H9 (cell line): ENCODE results near the gene DPP6. TPM values are rescaled to one million over a fixed set of nuclear protein-coding genes. Genes with fewer than 3 reads are reported as not detected.

Source experiments
- DNase-seq: peaks from one replicate; pipeline ENCODE4 v3.0.0-alpha.2; 2017
- H2AFZ ChIP-seq: one replicate; pipeline ENCODE4 v1.6.1; 2013; ENCODE audit warnings: mild to moderate bottlenecking, low read length, control low read depth, moderate library complexity
- H2AK5ac ChIP-seq: 2 replicates; pipeline ENCODE4 v1.6.1; 2013; ENCODE audit warnings: low read length, control low read depth, mixed read lengths; ENCODE audit not compliant: insufficient read length
- H2BK120ac ChIP-seq: one replicate; pipeline ENCODE4 v1.6.1; 2013; ENCODE audit warnings: low read depth, mild to moderate bottlenecking, low read length, control low read depth, inconsistent platforms; ENCODE audit not compliant: poor library complexity, severe bottlenecking
- H2BK12ac ChIP-seq: 2 replicates; pipeline ENCODE4 v1.6.1; 2013; ENCODE audit warnings: low read length, control low read depth, mixed read lengths, low read depth; ENCODE audit not compliant: insufficient read length
- H2BK15ac ChIP-seq: 2 replicates; pipeline ENCODE4 v1.6.1; 2013; ENCODE audit warnings: low read depth, low read length, control low read depth
- H2BK20ac ChIP-seq: one replicate; pipeline ENCODE4 v1.6.1; 2013; ENCODE audit warnings: low read depth, mild to moderate bottlenecking, low read length, control low read depth, inconsistent platforms; ENCODE audit not compliant: poor library complexity, severe bottlenecking
- H2BK5ac ChIP-seq: 2 replicates; pipeline ENCODE4 v1.6.1; 2013; ENCODE audit warnings: low read length, control low read depth, mixed read lengths; ENCODE audit not compliant: insufficient read length
- H3K14ac ChIP-seq: 2 replicates; pipeline ENCODE4 v1.6.1; 2013; ENCODE audit warnings: low read length, control low read depth; ENCODE audit not compliant: insufficient read depth
- H3K18ac ChIP-seq: 2 replicates; pipeline ENCODE4 v1.6.1; 2013; ENCODE audit warnings: low read depth, mild to moderate bottlenecking, mixed read lengths, low read length, control low read depth; ENCODE audit not compliant: insufficient read length
- H3K23ac ChIP-seq: 2 replicates; pipeline ENCODE4 v1.6.1; 2013; ENCODE audit warnings: low read length, control low read depth, mixed read lengths, low read depth; ENCODE audit not compliant: insufficient read length
- H3K23me2 ChIP-seq: 2 replicates; pipeline ENCODE4 v1.6.1; 2013; ENCODE audit warnings: low read depth, mild to moderate bottlenecking, mixed read lengths, low read length, control low read depth; ENCODE audit not compliant: insufficient read length, poor library complexity, severe bottlenecking
- H3K27ac ChIP-seq: 2 replicates; pipeline ENCODE4 v1.5.1; 2013; ENCODE audit warnings: low read length, control low read depth, mixed read lengths, low read depth; ENCODE audit not compliant: insufficient read length
- H3K27me3 ChIP-seq: 2 replicates; pipeline ENCODE4 v1.6.1; 2013; ENCODE audit warnings: low read length, control low read depth, inconsistent platforms; ENCODE audit not compliant: insufficient read depth
- H3K4ac ChIP-seq: 2 replicates; pipeline ENCODE4 v1.6.1; 2013; ENCODE audit warnings: low read depth, mild to moderate bottlenecking, control low read depth, inconsistent platforms, low read length, moderate library complexity
- H3K4me1 ChIP-seq: 2 replicates; pipeline ENCODE4 v1.6.1; 2013; ENCODE audit warnings: low read length, control low read depth, inconsistent platforms; ENCODE audit not compliant: insufficient read depth
- H3K4me2 ChIP-seq: 2 replicates; pipeline ENCODE4 v1.6.1; 2013; ENCODE audit warnings: low read length, control low read depth, mixed read lengths; ENCODE audit not compliant: insufficient read length, insufficient read depth
- H3K56ac ChIP-seq: 2 replicates; pipeline ENCODE4 v1.6.1; 2013; ENCODE audit warnings: low read depth, mild to moderate bottlenecking, mixed read lengths, low read length, control low read depth; ENCODE audit not compliant: insufficient read length
- H3K79me1 ChIP-seq: 2 replicates; pipeline ENCODE4 v1.6.1; 2013; ENCODE audit warnings: low read depth, mild to moderate bottlenecking, moderate library complexity, low read length, control low read depth, inconsistent platforms; ENCODE audit not compliant: insufficient read depth, poor library complexity, severe bottlenecking
- H3K79me2 ChIP-seq: 2 replicates; pipeline ENCODE4 v1.6.1; 2013; ENCODE audit warnings: low read length, control low read depth, inconsistent platforms; ENCODE audit not compliant: insufficient read depth
- H3K9ac ChIP-seq: 2 replicates; pipeline ENCODE4 v1.6.1; 2013; ENCODE audit warnings: low read length, control low read depth, mixed read lengths; ENCODE audit not compliant: insufficient read length; ENCODE audit errors: extremely low read depth
- H3K9me3 ChIP-seq: one replicate; pipeline ENCODE4 v1.6.1; 2013; ENCODE audit warnings: low read depth, low read length, inconsistent platforms; ENCODE audit not compliant: control insufficient read depth
- H3T11ph ChIP-seq: one replicate; pipeline ENCODE4 v1.6.1; 2013; ENCODE audit warnings: mild to moderate bottlenecking, low read length, control low read depth, inconsistent platforms
- H4K20me1 ChIP-seq: one replicate; pipeline ENCODE4 v1.6.1; 2013; ENCODE audit not compliant: control insufficient read depth, insufficient read length, insufficient read depth
- H4K5ac ChIP-seq: 2 replicates; pipeline ENCODE4 v1.6.1; 2013; ENCODE audit warnings: low read depth, mild to moderate bottlenecking, mixed read lengths, low read length, control low read depth; ENCODE audit not compliant: insufficient read length
- H4K8ac ChIP-seq: replicated peaks from 2 replicates; pipeline ENCODE4 v1.6.1; 2013; ENCODE audit warnings: low read length, control low read depth, mixed read lengths, low read depth; ENCODE audit not compliant: insufficient read length
- H4K91ac ChIP-seq: 2 replicates; pipeline ENCODE4 v1.6.1; 2013; ENCODE audit warnings: low read depth, mild to moderate bottlenecking, moderate library complexity, mixed read lengths, low read length, control low read depth; ENCODE audit not compliant: insufficient read length
- H3K27ac Mint-ChIP-seq, 3 experiments: 2 replicates in 2 of 3; 3 replicates in 1 of 3; pipeline ENCODE4 v1.8.0; 2020 to 2021; ENCODE audit warnings: mixed read lengths in 3 of 3, mild to moderate bottlenecking in 1 of 3, moderate library complexity in 1 of 3
- H3K27me3 Mint-ChIP-seq: 2 replicates; pipeline ENCODE4 v1.8.0; 2021; ENCODE audit warnings: low read depth, mild to moderate bottlenecking, moderate library complexity, mixed read lengths
- H3K36me3 Mint-ChIP-seq, 3 experiments: 2 replicates in 2 of 3; 3 replicates in 1 of 3; pipeline ENCODE4 v1.8.0; 2020 to 2021; ENCODE audit warnings: low read depth in 3 of 3, mixed read lengths in 3 of 3; ENCODE audit not compliant: insufficient read depth in 1 of 3
- H3K4me1 Mint-ChIP-seq, 2 experiments: 2 replicates each; pipeline ENCODE4 v1.8.0; 2020; ENCODE audit warnings: mixed read lengths in 2 of 2
- H3K4me3 Mint-ChIP-seq, 2 experiments: 2 replicates in 1 of 2; 3 replicates in 1 of 2; pipeline ENCODE4 v1.8.0; 2020 to 2021; ENCODE audit warnings: mild to moderate bottlenecking in 2 of 2, mixed read lengths in 2 of 2, moderate library complexity in 1 of 2
- H3K9me3 Mint-ChIP-seq, 2 experiments: 2 replicates in 1 of 2; 3 replicates in 1 of 2; pipeline ENCODE4 v1.8.0; 2020; ENCODE audit warnings: mild to moderate bottlenecking in 2 of 2, mixed read lengths in 2 of 2, moderate library complexity in 1 of 2
- CTCF ChIP-seq: fragments of 200-600 bp; sonication (generic); conservative IDR thresholded peaks from 3 replicates; pipeline ENCODE4 v1.8.0; 2021; ENCODE audit warnings: antibody characterized with exemption, mild to moderate bottlenecking
- WGBS: extraction: QIAGEN DNeasy Blood & Tissue Kit; methylation state at CpG from one replicate; pipeline ENCODE4 v1.1.7; 2013; ENCODE audit warnings: missing lambda C conversion rate, low lambda C conversion rate, mixed read lengths; ENCODE audit not compliant: insufficient read length; ENCODE audit errors: extremely low coverage; 5-methylcytosine and 5-hydroxymethylcytosine counted together
- total RNA-seq: library from RNA; stranded (reverse); gene quantifications from 2 replicates; pipeline ENCODE4 v1.2.1, GENCODE V29; 2021

Gene DPP6
- total RNA-seq, 1 experiment from 2014 or later, result 4.5 TPM

GRCh38 chr7:154911862-154912455 is 859.8 kb downstream of the DPP6 start:
- no peak overlapping the region for H3K23ac ChIP-seq
- no peak overlapping the region for H2BK5ac ChIP-seq
- H3K27me3 Mint-ChIP-seq, result peaks cover 35% of the 10 kb centered on the region
- no peak overlapping the region for H3K27ac ChIP-seq
- H3K4ac ChIP-seq, result no peak overlapping the region
- no peaks in the 10 kb centered on the region for H3K9me3 ChIP-seq
- no peak for DNase-seq
- H3K23me2 ChIP-seq, result peaks cover 3% of the 10 kb centered on the region
- H3K4me1 ChIP-seq, result no peaks in the 10 kb centered on the region
- no CpG with 5 or more reads among the region's 6 CpGs for WGBS
- H4K8ac ChIP-seq, result no peak overlapping the region
- no peak overlapping the region for H3K56ac ChIP-seq
- no peak overlapping the region for H4K91ac ChIP-seq
- no peak overlapping the region for H4K5ac ChIP-seq
- H3K27ac Mint-ChIP-seq, result no peak overlapping the region
- TF ChIP-seq CTCF, result no peak
- no peak overlapping the region for H2BK15ac ChIP-seq
- H3K9ac ChIP-seq, result no peak overlapping the region
- H3K79me2 ChIP-seq, result no peaks in the 10 kb centered on the region
- no peak overlapping the region for H3K14ac ChIP-seq
- no peak overlapping the region for H2BK12ac ChIP-seq
- H2AFZ ChIP-seq, result no peak overlapping the region
- no peak overlapping the region for H2AK5ac ChIP-seq
- H3T11ph ChIP-seq, result no peak overlapping the region
- H3K4me3 Mint-ChIP-seq, result no peak overlapping the region
- no peaks in the 10 kb centered on the region for H3K27me3 ChIP-seq
- H3K36me3 Mint-ChIP-seq, result peaks cover 0 to 13% (median 8%) of the 10 kb centered on the region in 3 experiments; a peak in 6 of 7 replicates
- no peaks in the 10 kb centered on the region for H4K20me1 ChIP-seq
- no peaks in the 10 kb centered on the region for H3K79me1 ChIP-seq
- H3K9me3 Mint-ChIP-seq, result peaks cover 24 to 30% of the 10 kb centered on the region in 2 experiments
- H3K18ac ChIP-seq, result no peak overlapping the region
- no peak overlapping the region for H2BK120ac ChIP-seq
- H3K4me1 Mint-ChIP-seq, result peaks cover 5 to 7% of the 10 kb centered on the region in 2 experiments
- no peak overlapping the region for H2BK20ac ChIP-seq
- no peak overlapping the region for H3K4me2 ChIP-seq
